Right lobe of liver (tissue), 6 donors: ENCODE measurements around the gene ZACN. TPM values are rescaled to one million over a fixed set of nuclear protein-coding genes. Genes with fewer than 3 reads are reported as not detected.

ENCODE experiments used
- ATAC-seq, 4 donors: fragments of 200-7000 bp; cut with Tn5 transposase; one replicate each; pipeline ENCODE4 v1.9.1; 2020; ENCODE audit warnings: mild to moderate bottlenecking in 4 of 4, moderate library complexity in 4 of 4
- DNase-seq, 3 donors: peaks; one replicate each; pipeline ENCODE4 v3.0.0-alpha.2; 2020
- H3K27ac ChIP-seq, 3 donors: fragments of 200-600 bp; one replicate each; pipeline ENCODE4 v1.8.0; 2022
- H3K27me3 ChIP-seq, 2 donors: fragments of 200-600 bp; one replicate each; pipeline ENCODE4 v1.8.0; 2022
- H3K36me3 ChIP-seq, 4 donors: fragments of 200-600 bp; sonication (generic) in 1 of 4; one replicate each; pipeline versions ENCODE4 v1.5.1 to v1.8.0; 2017 to 2022; ENCODE audit warnings: control low read depth in 1 of 4
- H3K4me1 ChIP-seq, 4 donors: fragments of 200-600 bp; sonication (generic) in 1 of 4; one replicate each; pipeline versions ENCODE4 v1.5.1 to v1.8.0; 2017 to 2022; ENCODE audit warnings: control low read depth in 1 of 4
- H3K4me3 ChIP-seq, 3 donors: fragments of 200-600 bp; one replicate each; pipeline ENCODE4 v1.8.0; 2022
- H3K9me3 ChIP-seq, 4 donors: fragments of 200-600 bp; sonication (generic) in 1 of 4; one replicate each; pipeline versions ENCODE4 v1.5.1 to v1.8.0; 2017 to 2022; ENCODE audit warnings: control low read depth in 1 of 4
- POLR2A ChIP-seq: fragments of 450-650 bp; IDR thresholded peaks from one replicate; pipeline ENCODE4 v1.6.1; 2017; ENCODE audit warnings: antibody characterized with exemption, mild to moderate bottlenecking
- WGBS: methylation state at CpG from one replicate; pipeline ENCODE4 v1.1.6; 2018; ENCODE audit warnings: low coverage, low lambda C conversion rate; ENCODE audit not compliant: insufficient coverage; ENCODE audit errors: missing lambda C conversion rate; 5-methylcytosine and 5-hydroxymethylcytosine counted together
- intact Hi-C, 2 donors: fragments of 100-400 bp; cut with DNase I; formaldehyde crosslinking; loops; one replicate each; pipeline versions ENCODE4 v1.11.2 to v1.14.1; 2022
- long read RNA-seq: library from polyadenylated mRNA; unstranded; transcript quantifications from one replicate; pipeline ENCODE4 v2.0.0, GENCODE V29; 2019
- total RNA-seq, 6 experiments: library from RNA; depleted of rRNA in 2 of 6; stranded (reverse); fragments of >200 nt in 2 of 6; fragmentation: NEBNext Ultra II Directional in 3 of 6; extraction: Animal tissue kit (Norgen Biotek cat#: 25700) in 3 of 6; gene quantifications; one replicate each; pipeline versions ENCODE4 v1.1.0 to v1.2.4, GENCODE V29; 2016 to 2023
- TF ChIP-seq, protein P1 (sequence below), 4 donors: fragments of 200-600 bp in 3 of 4; fragments of 450-650 bp in 1 of 4; IDR thresholded peaks; one replicate each; pipeline versions ENCODE4 v1.5.1 to v1.8.0; 2016 to 2022; ENCODE audit warnings: antibody characterized with exemption in 4 of 4, mild to moderate bottlenecking in 2 of 4
- donor health status: DM: no; HTN: yes; CAD: no.
- donor health status: DM: no; HTN: no; CAD: no.
- donor health status: DM: no; HTN: no; CAD: no.
- donor health status: DM: no; HTN: yes; CAD: no.
- donor health status: DM: no; HTN: yes; CAD: no.

ZACN gene
- total RNA-seq, result not detected
- long read RNA-seq, result 0 reads

DNA sequence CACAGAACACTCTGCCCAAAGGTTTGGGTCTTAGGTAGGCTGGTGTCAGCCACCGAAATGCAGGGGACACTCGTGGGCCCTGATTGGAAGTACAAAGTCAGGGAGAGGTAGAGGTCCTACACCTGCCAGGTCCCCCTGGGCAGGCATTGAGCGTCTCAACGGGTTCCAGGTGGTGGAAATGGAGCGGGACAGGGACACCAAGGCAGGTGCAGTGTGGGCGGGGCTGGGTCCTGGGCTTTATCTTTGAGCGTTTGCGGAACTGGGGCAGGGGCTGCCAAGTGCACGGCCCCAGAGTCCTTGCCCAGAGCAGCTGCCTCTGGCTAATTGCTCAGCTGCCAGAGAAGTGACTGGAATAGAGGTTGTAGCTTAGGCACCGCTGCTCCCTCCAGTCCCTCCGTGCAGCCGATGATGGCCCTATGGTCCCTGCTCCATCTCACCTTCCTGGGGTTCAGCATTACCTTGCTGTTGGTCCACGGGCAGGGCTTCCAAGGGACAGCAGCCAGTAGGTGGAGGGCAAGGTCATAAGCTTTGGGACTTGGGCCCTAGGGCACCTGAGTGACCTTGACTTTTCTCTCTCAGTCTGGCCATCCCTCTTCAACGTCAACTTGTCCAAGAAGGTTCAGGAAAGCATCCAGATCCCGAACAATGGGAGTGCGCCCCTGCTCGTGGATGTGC is at the start of gene ZACN:
Gene ZACN, plus strand, starts transcription at position 323 of the 675 bp plus-strand sequence. Its CDS starts 83 bp downstream, at position 406.
- no peak for TF ChIP-seq POLR2A
- TF ChIP-seq, protein P1, sequence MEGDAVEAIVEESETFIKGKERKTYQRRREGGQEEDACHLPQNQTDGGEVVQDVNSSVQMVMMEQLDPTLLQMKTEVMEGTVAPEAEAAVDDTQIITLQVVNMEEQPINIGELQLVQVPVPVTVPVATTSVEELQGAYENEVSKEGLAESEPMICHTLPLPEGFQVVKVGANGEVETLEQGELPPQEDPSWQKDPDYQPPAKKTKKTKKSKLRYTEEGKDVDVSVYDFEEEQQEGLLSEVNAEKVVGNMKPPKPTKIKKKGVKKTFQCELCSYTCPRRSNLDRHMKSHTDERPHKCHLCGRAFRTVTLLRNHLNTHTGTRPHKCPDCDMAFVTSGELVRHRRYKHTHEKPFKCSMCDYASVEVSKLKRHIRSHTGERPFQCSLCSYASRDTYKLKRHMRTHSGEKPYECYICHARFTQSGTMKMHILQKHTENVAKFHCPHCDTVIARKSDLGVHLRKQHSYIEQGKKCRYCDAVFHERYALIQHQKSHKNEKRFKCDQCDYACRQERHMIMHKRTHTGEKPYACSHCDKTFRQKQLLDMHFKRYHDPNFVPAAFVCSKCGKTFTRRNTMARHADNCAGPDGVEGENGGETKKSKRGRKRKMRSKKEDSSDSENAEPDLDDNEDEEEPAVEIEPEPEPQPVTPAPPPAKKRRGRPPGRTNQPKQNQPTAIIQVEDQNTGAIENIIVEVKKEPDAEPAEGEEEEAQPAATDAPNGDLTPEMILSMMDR (IDR thresholded peaks at IDR 0.05), result no peak
- Histone ChIP-seq H3K4me1 (no peaks in the 10 kb centered on the region), H3K9me3 (no peaks in the 10 kb centered on the region), H3K4me3 (no peak within 1 kb of the TSS), H3K27ac (no peak within 1 kb of the TSS), H3K27me3 (peaks cover 15 to 25% of the 10 kb centered on the region in 2 donors), H3K36me3 (peaks cover 0 to 4% (median 0%) of the 10 kb centered on the region in 4 donors)
- DNase-seq, result no peak
- intact Hi-C loops, result no loop called here
- no peak for ATAC-seq
- WGBS, result 55% methylated on average over 8 of the region's 17 CpGs

DNA sequence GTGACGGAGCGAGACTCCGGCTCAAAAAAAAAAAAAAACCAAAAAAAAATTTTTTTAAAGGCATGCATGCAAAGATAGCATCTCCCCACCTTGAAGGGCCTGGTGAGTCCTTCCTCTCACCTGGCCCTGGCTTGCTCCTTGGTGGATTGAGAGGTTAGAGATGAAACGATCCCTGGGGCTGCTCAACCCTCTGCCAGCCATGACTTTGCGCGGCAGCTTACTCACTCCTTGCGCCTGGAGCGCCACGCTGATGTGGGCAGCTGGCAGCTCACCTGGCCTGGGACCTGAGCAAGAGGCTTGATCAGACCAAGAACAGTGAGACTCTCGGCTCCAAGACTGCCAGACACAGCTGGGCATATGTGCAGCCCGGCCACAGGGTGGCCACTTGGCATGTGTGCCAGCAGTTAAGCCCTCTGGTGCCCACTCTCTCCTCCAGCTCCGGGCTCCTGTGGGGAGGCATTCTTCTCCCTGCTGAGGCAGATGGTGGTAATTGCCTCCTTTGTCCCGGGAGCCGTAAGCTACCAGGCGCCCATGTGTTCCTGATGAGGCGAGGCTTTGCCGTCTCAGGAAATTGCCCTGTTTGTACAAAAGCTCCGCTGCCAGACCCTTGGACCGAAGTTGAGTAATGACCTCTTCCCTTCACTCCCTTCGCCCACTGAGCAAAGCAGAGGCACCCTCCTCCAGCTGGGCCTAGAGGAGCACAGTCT is 46.8 kb upstream of the ZACN start:
- ATAC-seq, result no peak
- Histone ChIP-seq H3K9me3 (no peaks in the 10 kb centered on the region), H3K27me3 (no peaks in the 10 kb centered on the region), H3K4me3 (no peak overlapping the region), H3K27ac (no peak overlapping the region), H3K36me3 (no peaks in the 10 kb centered on the region), H3K4me1 (no peaks in the 10 kb centered on the region)
- no peak for TF ChIP-seq POLR2A
- TF ChIP-seq, protein P1 (IDR thresholded peaks at IDR 0.05), result no peak
- intact Hi-C loops, result no loop called here
- 81% methylated on average over 6 of the region's 20 CpGs for WGBS
- DNase-seq, result no peak

DNA sequence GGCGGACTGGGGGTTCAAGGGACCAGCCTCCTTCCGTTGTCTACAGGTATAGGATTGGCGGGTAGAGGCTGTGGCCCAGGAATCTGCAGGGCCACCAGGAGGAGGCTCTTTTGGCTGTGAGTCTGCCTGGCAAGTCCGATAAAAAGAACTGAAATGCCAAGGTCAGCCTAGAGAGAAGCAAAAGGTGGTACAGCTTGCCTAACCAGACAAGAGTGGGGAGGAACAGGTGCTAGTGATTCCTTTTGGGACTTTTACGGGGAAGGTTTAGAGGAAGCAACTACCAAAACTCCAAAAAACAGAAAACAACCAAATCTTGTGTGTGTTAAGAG is 46.2 kb upstream of the ZACN start:
- Histone ChIP-seq H3K4me3 (no peak overlapping the region), H3K27ac (no peak overlapping the region), H3K27me3 (no peaks in the 10 kb centered on the region), H3K9me3 (no peaks in the 10 kb centered on the region), H3K4me1 (no peaks in the 10 kb centered on the region), H3K36me3 (no peaks in the 10 kb centered on the region)
- intact Hi-C loops, result no loop called here
- TF ChIP-seq POLR2A, result no peak
- TF ChIP-seq, protein P1 (IDR thresholded peaks at IDR 0.05), result no peak
- no peak for ATAC-seq
- no peak for DNase-seq
- 86% methylated on average over 3 of the region's 5 CpGs for WGBS

DNA sequence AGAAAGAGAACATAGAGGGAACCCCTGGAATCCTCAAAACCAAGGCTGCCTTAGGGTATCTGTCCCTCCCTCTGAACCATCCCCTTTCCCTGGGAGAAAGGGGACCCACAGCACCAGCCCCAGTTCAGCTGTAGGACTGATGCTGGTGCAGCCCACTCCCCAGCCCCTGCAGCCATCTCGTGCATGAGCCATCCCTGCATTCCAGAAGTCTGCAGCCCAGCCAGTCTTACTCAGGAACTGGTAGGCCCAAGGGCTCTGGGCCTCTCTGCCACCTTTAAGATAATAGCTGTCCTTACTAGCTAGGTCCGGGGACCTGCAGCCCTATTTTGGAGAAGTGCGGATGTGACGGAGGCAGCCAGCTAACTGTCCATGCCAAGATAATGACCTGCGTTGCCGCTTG is 45.8 kb upstream of the ZACN start:
- no peaks in the 10 kb centered on the region for H3K4me1 ChIP-seq
- no peak overlapping the region for H3K27ac ChIP-seq
- DNase-seq (no peak), ATAC-seq (no peak)
- no peaks in the 10 kb centered on the region for H3K9me3 ChIP-seq
- intact Hi-C loops, result no loop called here
- no peak overlapping the region for H3K4me3 ChIP-seq
- H3K27me3 ChIP-seq, result no peaks in the 10 kb centered on the region
- WGBS, result 93% methylated on average over 3 of the region's 6 CpGs
- H3K36me3 ChIP-seq, result no peaks in the 10 kb centered on the region
- TF ChIP-seq, protein P1 (IDR thresholded peaks at IDR 0.05), result no peak
- no peak for TF ChIP-seq POLR2A
